ENCODE results near the gene MOB1A. TPM values are rescaled to one million over a fixed set of nuclear protein-coding genes. Genes with fewer than 3 reads are reported as not detected.

Gene MOB1A
- total and polyA plus RNA-seq, 10 of the 15 experiments (the other 5 are each of a cell fraction or from before 2014, with no cell fraction given) = 41.2 to 232 (median 172) TPM

GRCh38 chr2:74199871-74200305 is 21.2 kb upstream of the MOB1A start (continued):
- TF ChIP-seq CEBPZ (IDR thresholded peaks at IDR 0.05; ENCODE audit: low read depth, low read length) (no peak), SUPT20H (IDR thresholded peaks at IDR 0.05; ENCODE audit: borderline replicate concordance, control insufficient read depth, low read depth, low read length) (no peak), EP300 (IDR thresholded peaks at IDR 0.05; ENCODE audit: borderline replicate concordance in 1 of 2, control insufficient read depth in 1 of 2, low read depth in 2 of 2, low read length in 2 of 2) (no peak), BACH1 (IDR thresholded peaks at IDR 0.05; ENCODE audit: borderline replicate concordance) (peak; percentile 29; the same call in 1 of the 2 replicates), IKZF2 (IDR thresholded peaks at IDR 0.05) (peak; percentile 55 to 69), IRF3 (IDR thresholded peaks at IDR 0.05) (no peak), ZNF274 (IDR thresholded peaks at IDR 0.05; ENCODE audit: insufficient read depth, insufficient read length) (no peak), RELA (IDR thresholded peaks at IDR 0.05; ENCODE audit: borderline replicate concordance, partially characterized antibody) (peak; percentile 82), POU2F2 (IDR thresholded peaks at IDR 0.05; ENCODE audit: borderline replicate concordance, low read depth, low read length) (no peak), KDM1A (IDR thresholded peaks at IDR 0.05; ENCODE audit: borderline replicate concordance) (no peak), HDAC2 (IDR thresholded peaks at IDR 0.05) (no peak), NFIC (IDR thresholded peaks at IDR 0.05; ENCODE audit: low read depth, low read length) (0 out of 2 replicates have a peak, but pooled peaks have one; percentile 45), DPF2 (IDR thresholded peaks at IDR 0.05) (peak; percentile 6; the same call in 1 of the 2 replicates), MTA2 (IDR thresholded peaks at IDR 0.05; ENCODE audit: low read depth) (no peak), CREM (IDR thresholded peaks at IDR 0.05; ENCODE audit: low read depth) (no peak; the same call in 1 of the 2 replicates), CREB1 (IDR thresholded peaks at IDR 0.05; ENCODE audit: low read depth) (no peak), ZSCAN29 (IDR thresholded peaks at IDR 0.05) (no peak), SIN3A (IDR thresholded peaks at IDR 0.05; ENCODE audit: low read depth, low read length) (no peak), LARP7 (IDR thresholded peaks at IDR 0.05) (no peak), ATF7 (IDR thresholded peaks at IDR 0.05; ENCODE audit: low read depth) (no peak), EED (IDR thresholded peaks at IDR 0.05; ENCODE audit: low read depth) (peak; percentile 49; the same call in 1 of the 2 replicates), RELB (IDR thresholded peaks at IDR 0.05; ENCODE audit: low read depth) (peak; percentile 70; the same call in 1 of the 2 replicates), EGR1 (IDR thresholded peaks at IDR 0.05; ENCODE audit: borderline replicate concordance in 1 of 2, low read depth in 2 of 2, low read length in 2 of 2) (peak in 1 of 2 experiments; percentile 77; a peak in 2 of 3 replicates), SP1 (IDR thresholded peaks at IDR 0.05; ENCODE audit: low read depth, low read length) (no peak), MEF2B (IDR thresholded peaks at IDR 0.05; ENCODE audit: partially characterized antibody, poor library complexity, severe bottlenecking) (no peak)

All from GM12878 (cell line).